ENCODE measurements around the gene SLC27A6.

DNA sequence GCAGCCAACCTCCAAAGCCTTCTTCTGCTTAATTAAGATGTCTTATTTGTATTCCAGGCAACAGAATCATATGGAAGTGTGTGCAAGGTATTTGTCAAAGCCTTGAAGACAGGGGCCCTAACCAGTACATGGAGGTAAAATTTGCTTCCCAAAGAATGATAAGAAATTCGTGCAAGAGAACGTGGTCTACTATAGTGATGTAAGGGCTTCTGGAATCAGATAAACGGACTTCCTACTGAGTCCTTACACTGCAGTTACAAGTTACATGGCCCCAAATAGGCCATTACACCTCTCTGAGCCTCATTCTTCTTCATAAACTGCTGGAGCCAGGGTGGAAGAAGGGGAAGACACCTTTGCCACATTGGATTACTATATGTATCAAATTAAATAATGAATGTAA is 113.4 kb downstream of the SLC27A6 start:
- TF ChIP-seq, protein P1, sequence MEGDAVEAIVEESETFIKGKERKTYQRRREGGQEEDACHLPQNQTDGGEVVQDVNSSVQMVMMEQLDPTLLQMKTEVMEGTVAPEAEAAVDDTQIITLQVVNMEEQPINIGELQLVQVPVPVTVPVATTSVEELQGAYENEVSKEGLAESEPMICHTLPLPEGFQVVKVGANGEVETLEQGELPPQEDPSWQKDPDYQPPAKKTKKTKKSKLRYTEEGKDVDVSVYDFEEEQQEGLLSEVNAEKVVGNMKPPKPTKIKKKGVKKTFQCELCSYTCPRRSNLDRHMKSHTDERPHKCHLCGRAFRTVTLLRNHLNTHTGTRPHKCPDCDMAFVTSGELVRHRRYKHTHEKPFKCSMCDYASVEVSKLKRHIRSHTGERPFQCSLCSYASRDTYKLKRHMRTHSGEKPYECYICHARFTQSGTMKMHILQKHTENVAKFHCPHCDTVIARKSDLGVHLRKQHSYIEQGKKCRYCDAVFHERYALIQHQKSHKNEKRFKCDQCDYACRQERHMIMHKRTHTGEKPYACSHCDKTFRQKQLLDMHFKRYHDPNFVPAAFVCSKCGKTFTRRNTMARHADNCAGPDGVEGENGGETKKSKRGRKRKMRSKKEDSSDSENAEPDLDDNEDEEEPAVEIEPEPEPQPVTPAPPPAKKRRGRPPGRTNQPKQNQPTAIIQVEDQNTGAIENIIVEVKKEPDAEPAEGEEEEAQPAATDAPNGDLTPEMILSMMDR (IDR thresholded peaks at IDR 0.05) = no peak
- TF ChIP-seq EZH2 (IDR thresholded peaks at IDR 0.05; ENCODE audit: borderline replicate concordance, insufficient read depth, low read depth, low read length, poor library complexity, severe bottlenecking) = no peak
